ENCODE measurements around the gene IKBKG.
A peak's percentile ranks its signal among the peaks of the same experiment; 100 is the strongest.

The IKBKG gene

DNA sequence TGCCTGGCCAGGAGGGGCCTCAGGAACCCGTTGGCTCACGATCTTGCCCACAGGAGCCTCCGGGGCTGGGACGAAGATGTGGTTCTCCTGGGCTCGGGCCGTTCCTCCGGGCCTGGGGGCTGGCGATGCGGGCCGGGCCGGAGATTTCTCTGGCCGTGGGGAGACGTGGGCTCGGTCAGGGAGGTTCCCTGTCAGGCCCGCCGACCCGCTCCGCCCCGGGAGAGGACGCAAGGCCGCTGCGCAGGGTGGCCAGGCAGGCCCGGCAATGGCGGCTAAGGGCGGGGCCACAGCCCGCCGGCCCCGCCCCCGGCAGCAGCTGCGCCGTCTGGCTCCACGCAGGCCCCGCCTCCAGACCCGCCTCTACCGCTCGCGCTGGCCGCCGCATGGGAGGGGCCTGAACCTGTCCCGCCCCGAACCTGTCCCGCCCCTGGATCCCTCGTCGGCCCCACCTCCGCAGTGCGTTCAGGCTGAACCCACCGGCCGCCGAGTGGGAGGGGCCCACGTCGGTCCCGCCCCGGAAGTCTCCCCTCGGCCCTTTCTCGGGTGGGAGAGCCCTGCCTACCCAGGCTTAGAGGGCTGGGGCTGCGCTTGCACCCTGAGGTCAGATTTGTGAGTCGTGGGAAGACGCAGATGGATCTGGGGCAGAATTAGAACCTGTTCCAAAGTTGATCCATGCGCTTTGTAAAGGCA lies 31.3 kb upstream of the IKBKG start, which contains the start of gene FAM3A:
Gene FAM3A (minus strand): TSS at position 267 of the 690 bp plus-strand sequence. CDS start 460 bp downstream, outside the sequence.
- DNase-seq (ENCODE audit: low spot score) = peak; percentile 94
- TF ChIP-seq, protein P1, sequence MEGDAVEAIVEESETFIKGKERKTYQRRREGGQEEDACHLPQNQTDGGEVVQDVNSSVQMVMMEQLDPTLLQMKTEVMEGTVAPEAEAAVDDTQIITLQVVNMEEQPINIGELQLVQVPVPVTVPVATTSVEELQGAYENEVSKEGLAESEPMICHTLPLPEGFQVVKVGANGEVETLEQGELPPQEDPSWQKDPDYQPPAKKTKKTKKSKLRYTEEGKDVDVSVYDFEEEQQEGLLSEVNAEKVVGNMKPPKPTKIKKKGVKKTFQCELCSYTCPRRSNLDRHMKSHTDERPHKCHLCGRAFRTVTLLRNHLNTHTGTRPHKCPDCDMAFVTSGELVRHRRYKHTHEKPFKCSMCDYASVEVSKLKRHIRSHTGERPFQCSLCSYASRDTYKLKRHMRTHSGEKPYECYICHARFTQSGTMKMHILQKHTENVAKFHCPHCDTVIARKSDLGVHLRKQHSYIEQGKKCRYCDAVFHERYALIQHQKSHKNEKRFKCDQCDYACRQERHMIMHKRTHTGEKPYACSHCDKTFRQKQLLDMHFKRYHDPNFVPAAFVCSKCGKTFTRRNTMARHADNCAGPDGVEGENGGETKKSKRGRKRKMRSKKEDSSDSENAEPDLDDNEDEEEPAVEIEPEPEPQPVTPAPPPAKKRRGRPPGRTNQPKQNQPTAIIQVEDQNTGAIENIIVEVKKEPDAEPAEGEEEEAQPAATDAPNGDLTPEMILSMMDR (IDR thresholded peaks at IDR 0.05) = no peak
- Histone ChIP-seq H3K4me3 (peak within 1 kb of the TSS; percentile 78), H3K27ac (peak within 1 kb of the TSS; percentile 48 to 90)

DNA sequence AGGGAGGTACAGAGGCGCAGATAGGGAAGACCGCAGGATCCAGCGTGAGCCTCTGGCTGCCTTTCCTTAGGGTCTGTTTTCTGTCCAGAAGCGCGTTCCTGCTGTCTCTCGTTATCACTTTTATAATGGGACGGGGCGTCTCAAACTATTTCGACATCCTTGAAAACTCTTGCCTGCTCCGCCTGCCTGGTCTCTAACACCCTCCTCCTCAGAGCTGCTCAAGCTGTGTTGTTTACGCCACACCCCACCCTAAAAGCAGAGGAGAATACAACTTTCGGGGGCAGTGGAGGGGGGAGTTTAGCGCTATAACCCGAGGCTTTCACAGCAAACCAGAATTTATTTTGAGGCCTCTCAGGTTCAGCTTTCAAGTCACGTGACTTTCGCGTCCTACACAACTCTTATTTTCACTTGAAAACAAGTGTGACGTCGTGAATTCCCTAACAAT lies 30.7 kb upstream of the IKBKG start:
- no peak for DNase-seq (ENCODE audit: low spot score)
- peak overlapping the region; percentile 78 for H3K4me3 ChIP-seq
- TF ChIP-seq, protein P1 (IDR thresholded peaks at IDR 0.05) = no peak

DNA sequence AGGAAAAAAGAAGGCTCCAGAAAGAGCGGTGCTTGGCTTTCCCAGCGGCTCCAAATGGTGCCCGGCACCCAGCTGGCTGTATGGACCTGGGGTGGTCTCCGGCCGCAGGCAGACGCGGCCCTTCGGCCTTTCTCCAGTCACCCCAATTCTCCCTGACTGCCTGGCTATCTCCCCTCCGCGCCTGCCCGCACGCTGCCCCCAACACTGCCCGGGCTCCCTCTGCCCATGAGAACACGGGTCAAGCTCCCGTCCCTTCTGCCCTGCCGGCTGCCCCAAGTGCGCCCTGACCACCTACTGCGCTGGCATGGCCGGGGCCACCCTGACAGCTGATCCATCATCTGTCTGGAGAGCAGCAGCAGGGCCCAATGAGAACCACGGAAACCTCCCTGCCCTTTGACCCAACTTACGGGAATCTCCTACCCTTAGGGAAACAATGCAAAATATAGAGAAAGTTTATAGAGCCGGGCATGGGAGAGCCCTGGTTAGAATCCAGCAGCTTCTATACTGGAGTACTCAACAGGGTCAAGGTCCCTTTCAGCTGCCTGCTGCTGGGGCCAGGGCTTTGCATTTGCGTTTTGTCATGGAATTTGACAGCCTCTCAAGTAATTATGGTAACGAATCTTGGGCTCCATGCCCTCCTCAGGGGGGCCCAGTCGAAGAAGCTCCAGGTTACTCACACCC lies 30.2 kb upstream of the IKBKG start:
- H3K4me3 ChIP-seq = peak overlapping the region; percentile 78
- peak overlapping the region; percentile 48 to 90 for H3K27ac ChIP-seq
- no peak for DNase-seq (ENCODE audit: low spot score)
- TF ChIP-seq, protein P1 (IDR thresholded peaks at IDR 0.05) = no peak

More for the DNA sequence above, 30.7 kb upstream of the IKBKG start:
- H3K27ac ChIP-seq = peak overlapping the region; percentile 48 to 90

DNA sequence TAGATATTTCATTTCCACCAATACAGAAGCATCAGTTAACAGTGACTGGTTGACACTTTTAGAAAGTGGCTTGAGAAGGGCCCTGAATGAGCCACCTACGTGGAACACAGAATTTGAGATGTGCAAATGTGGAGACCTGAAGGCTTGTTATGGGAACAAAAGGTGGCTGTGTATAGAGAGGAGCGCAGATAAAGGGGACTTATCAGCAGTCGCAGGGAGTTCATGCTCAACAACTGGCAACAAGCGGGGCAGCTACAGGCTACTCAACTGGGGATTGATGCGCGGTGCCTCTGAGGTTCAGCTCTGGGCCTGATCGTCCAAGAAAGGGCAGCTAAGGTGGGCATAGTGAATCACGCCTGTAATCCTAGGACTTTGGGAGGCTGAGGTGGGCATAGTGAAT lies 28.0 kb upstream of the IKBKG start:
- TF ChIP-seq, protein P1 (IDR thresholded peaks at IDR 0.05) = no peak
- Histone ChIP-seq H3K4me3 (no peak overlapping the region), H3K27ac (no peak overlapping the region)
- no peak for DNase-seq (ENCODE audit: low spot score)

DNA sequence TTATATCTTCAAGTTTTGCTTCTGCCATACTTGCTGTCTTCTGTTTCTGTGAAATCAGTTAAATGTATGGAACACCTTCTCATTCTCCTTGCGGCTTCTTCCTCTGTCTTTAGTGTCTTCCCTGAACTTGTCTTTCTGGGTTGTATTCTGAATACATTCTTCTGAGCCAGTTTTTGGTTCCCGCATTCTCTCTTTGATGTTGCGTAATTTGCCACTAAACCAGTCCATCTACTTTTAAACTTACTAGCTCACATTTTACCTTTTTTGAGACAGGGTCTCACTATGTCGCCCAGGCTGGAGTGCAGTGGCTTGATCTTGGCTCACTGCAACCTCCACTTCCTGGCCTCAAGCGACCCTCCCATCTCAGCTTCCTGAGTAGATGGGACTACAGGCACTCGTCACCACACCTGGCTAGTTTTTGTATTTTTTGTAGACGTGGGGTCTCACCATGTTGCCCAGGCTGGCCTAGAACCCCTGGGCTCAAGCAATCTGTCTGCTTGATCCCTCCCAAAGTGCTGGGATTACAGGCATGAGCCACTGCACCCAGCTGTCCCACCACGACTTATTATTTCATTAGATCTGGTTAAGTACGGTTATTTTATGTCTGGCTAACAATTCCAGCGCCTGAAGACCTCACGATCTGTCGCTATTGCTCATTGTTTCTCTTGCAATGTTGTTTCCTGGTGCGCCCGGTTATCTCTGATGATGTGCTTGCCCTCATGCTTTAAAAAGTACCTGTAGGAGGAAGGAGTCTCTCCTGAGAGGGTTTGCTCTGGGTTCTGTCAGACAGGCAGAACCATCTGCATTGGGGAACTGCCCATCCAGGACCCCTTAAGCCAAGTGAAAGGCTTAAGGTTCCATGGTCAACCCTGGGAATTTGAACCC lies 21.6 kb upstream of the IKBKG start:
- no peak overlapping the region for H3K4me3 ChIP-seq
- no peak overlapping the region for H3K27ac ChIP-seq
- TF ChIP-seq, protein P1 (IDR thresholded peaks at IDR 0.05) = no peak

DNA sequence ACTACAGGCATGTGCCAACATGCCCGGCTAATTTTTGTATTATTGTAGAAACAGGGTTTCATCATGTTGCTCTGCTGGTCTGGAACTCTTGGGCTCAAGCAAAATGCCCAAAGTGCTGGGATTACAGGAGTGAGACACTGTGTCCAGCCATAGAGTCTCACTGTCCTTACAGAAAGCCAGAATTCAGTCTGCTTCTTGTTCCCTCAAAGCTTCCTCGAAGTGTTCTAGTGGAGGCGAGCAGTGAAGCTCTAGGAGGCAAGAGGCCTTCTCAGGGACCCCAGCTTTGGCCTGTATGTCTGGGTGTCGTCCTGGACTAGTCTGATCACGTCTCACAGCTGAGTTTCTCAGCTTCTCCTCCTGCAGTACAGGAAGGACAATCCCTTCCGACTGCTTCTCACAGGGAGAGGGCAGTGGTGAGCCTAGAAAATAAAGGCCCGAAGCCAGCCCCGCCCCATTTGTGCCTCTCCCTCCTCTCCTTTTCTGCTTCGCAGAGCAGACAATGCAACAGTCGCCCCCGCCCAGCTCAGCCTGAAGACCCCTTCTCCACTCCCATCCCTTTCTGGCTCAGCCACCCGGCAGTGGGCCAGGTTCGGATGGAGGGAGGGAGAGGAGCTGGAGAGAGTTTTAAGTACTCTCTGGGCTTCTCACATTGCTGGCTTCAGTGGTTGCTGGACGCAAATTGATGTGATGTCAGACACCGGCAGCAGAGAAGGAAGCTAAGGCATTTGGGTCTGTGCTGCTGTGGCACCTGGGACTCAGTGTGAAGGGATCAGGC lies 20.3 kb upstream of the IKBKG start:
- Histone ChIP-seq H3K27ac (peak overlapping the region; percentile 64 to 84), H3K4me3 (peak overlapping the region; percentile 57)
- TF ChIP-seq, protein P1 (IDR thresholded peaks at IDR 0.05) = no peak
- DNase-seq (ENCODE audit: low spot score) = no peak

More for the DNA sequence above, 21.6 kb upstream of the IKBKG start:
- no peak for DNase-seq (ENCODE audit: low spot score)
